ENCODE results near the gene S100PBP.

S100PBP gene

GRCh38 chr1:32774950-32775634, 42.4 kb upstream of the S100PBP start:
- TF ChIP-seq ZBTB7A (IDR thresholded peaks at IDR 0.05; ENCODE audit: low read depth): 0 out of 2 replicates have a peak, but pooled peaks have one; percentile 16
- peak; percentile 56; the same call in 1 of the 2 replicates for TF ChIP-seq TEAD4 (IDR thresholded peaks at IDR 0.05)
- no peak for TF ChIP-seq CEBPB (IDR thresholded peaks at IDR 0.05)
- no peak for TF ChIP-seq EGR1 (IDR thresholded peaks at IDR 0.05)

DNA sequence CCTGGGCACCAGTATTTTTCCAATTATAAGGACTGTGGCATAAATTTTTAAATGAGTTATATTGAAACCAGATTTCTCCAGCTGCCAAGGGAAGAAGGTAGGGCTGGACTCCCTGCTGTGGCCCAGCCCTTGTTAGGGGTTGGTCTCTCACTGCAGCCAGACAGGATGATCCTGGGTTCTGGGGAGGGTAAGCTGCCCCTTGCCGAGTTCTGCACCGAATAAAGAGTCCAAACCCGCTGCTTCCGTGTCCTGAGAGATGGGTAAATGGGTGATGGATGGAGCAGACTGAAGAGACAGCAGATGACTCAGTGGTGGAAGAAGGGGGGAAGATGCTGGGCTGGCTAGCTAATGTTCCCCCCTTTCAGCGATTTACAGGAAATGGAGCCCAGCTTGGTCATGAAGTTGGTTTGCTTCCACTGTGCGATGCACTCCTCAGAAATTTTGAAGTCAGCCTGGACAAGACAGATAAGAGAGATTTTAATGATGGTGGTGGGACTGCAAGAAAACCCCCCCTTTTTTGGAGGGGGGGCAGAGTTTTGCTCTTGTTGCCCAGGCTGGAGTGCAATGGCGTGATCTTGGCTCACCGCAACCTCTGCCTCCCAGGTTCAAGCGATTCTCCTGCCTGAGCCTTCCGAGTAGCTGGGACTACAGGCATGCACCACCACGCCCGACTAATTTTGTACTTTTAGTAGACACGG, 41.7 kb upstream of the S100PBP start:
- no peak for TF ChIP-seq EGR1 (IDR thresholded peaks at IDR 0.05)
- no peak for TF ChIP-seq FOXM1 (IDR thresholded peaks at IDR 0.05; ENCODE audit: borderline replicate concordance, low read depth)
- TF ChIP-seq TCF12 (IDR thresholded peaks at IDR 0.05; ENCODE audit: low read depth): no peak
- no peak for TF ChIP-seq CEBPB (IDR thresholded peaks at IDR 0.05)
- no peak for TF ChIP-seq ZBTB7A (IDR thresholded peaks at IDR 0.05; ENCODE audit: low read depth)
- TF ChIP-seq TEAD4 (IDR thresholded peaks at IDR 0.05): no peak
- TF ChIP-seq MAX (IDR thresholded peaks at IDR 0.05): no peak
- TF ChIP-seq, protein P1, sequence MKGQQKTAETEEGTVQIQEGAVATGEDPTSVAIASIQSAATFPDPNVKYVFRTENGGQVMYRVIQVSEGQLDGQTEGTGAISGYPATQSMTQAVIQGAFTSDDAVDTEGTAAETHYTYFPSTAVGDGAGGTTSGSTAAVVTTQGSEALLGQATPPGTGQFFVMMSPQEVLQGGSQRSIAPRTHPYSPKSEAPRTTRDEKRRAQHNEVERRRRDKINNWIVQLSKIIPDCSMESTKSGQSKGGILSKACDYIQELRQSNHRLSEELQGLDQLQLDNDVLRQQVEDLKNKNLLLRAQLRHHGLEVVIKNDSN (IDR thresholded peaks at IDR 0.05): no peak
- TF ChIP-seq TAF1 (IDR thresholded peaks at IDR 0.05; ENCODE audit: low read depth): no peak
- no peak for TF ChIP-seq EP300 (IDR thresholded peaks at IDR 0.05; ENCODE audit: borderline replicate concordance)
- TF ChIP-seq YY1 (IDR thresholded peaks at IDR 0.05; ENCODE audit: low read depth): no peak
- TF ChIP-seq RAD21 (IDR thresholded peaks at IDR 0.05; ENCODE audit: low read depth): no peak
- no peak for TF ChIP-seq CREB1 (IDR thresholded peaks at IDR 0.05; ENCODE audit: low read depth)
- TF ChIP-seq, protein P2, sequence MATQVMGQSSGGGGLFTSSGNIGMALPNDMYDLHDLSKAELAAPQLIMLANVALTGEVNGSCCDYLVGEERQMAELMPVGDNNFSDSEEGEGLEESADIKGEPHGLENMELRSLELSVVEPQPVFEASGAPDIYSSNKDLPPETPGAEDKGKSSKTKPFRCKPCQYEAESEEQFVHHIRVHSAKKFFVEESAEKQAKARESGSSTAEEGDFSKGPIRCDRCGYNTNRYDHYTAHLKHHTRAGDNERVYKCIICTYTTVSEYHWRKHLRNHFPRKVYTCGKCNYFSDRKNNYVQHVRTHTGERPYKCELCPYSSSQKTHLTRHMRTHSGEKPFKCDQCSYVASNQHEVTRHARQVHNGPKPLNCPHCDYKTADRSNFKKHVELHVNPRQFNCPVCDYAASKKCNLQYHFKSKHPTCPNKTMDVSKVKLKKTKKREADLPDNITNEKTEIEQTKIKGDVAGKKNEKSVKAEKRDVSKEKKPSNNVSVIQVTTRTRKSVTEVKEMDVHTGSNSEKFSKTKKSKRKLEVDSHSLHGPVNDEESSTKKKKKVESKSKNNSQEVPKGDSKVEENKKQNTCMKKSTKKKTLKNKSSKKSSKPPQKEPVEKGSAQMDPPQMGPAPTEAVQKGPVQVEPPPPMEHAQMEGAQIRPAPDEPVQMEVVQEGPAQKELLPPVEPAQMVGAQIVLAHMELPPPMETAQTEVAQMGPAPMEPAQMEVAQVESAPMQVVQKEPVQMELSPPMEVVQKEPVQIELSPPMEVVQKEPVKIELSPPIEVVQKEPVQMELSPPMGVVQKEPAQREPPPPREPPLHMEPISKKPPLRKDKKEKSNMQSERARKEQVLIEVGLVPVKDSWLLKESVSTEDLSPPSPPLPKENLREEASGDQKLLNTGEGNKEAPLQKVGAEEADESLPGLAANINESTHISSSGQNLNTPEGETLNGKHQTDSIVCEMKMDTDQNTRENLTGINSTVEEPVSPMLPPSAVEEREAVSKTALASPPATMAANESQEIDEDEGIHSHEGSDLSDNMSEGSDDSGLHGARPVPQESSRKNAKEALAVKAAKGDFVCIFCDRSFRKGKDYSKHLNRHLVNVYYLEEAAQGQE (IDR thresholded peaks at IDR 0.05; ENCODE audit: low read depth): no peak
- TF ChIP-seq NFIC (IDR thresholded peaks at IDR 0.05): no peak

GRCh38 chr1:32779242-32779641, 38.2 kb upstream of the S100PBP start:
- TF ChIP-seq ZBTB7A (IDR thresholded peaks at IDR 0.05; ENCODE audit: low read depth) (no peak), EGR1 (IDR thresholded peaks at IDR 0.05) (no peak), TCF12 (IDR thresholded peaks at IDR 0.05; ENCODE audit: low read depth) (no peak), CEBPB (IDR thresholded peaks at IDR 0.05) (no peak), CREB1 (IDR thresholded peaks at IDR 0.05; ENCODE audit: low read depth) (no peak), TAF1 (IDR thresholded peaks at IDR 0.05; ENCODE audit: low read depth) (no peak), TEAD4 (IDR thresholded peaks at IDR 0.05) (no peak), FOXM1 (IDR thresholded peaks at IDR 0.05; ENCODE audit: borderline replicate concordance, low read depth) (no peak), MAX (IDR thresholded peaks at IDR 0.05) (no peak), YY1 (IDR thresholded peaks at IDR 0.05; ENCODE audit: low read depth) (no peak), NFIC (IDR thresholded peaks at IDR 0.05) (no peak), RAD21 (IDR thresholded peaks at IDR 0.05; ENCODE audit: low read depth) (no peak)
- TF ChIP-seq, protein P2 (IDR thresholded peaks at IDR 0.05; ENCODE audit: low read depth): no peak
- TF ChIP-seq, protein P1 (IDR thresholded peaks at IDR 0.05): no peak

GRCh38 chr1:32780005-32780404, 37.4 kb upstream of the S100PBP start:
- TF ChIP-seq EP300 (IDR thresholded peaks at IDR 0.05; ENCODE audit: borderline replicate concordance) (no peak), NFIC (IDR thresholded peaks at IDR 0.05) (no peak), RAD21 (IDR thresholded peaks at IDR 0.05; ENCODE audit: low read depth) (no peak), ZBTB7A (IDR thresholded peaks at IDR 0.05; ENCODE audit: low read depth) (no peak), TCF12 (IDR thresholded peaks at IDR 0.05; ENCODE audit: low read depth) (no peak), FOXM1 (IDR thresholded peaks at IDR 0.05; ENCODE audit: borderline replicate concordance, low read depth) (no peak), CEBPB (IDR thresholded peaks at IDR 0.05) (no peak), YY1 (IDR thresholded peaks at IDR 0.05; ENCODE audit: low read depth) (no peak), MAX (IDR thresholded peaks at IDR 0.05) (no peak), CREB1 (IDR thresholded peaks at IDR 0.05; ENCODE audit: low read depth) (no peak)
- TF ChIP-seq, protein P2 (IDR thresholded peaks at IDR 0.05; ENCODE audit: low read depth): no peak

Data from Ishikawa (cell line).